GM19397 (cell line): ENCODE results near the gene MGAT5.

Experiments
- ATAC-seq: cut with Tn5 transposase; IDR thresholded peaks from one replicate; pipeline ENCODE4 v1.9.1; 2021; ENCODE audit warnings: mild to moderate bottlenecking, moderate library complexity; ENCODE audit not compliant: unreplicated experiment

The MGAT5 gene

DNA sequence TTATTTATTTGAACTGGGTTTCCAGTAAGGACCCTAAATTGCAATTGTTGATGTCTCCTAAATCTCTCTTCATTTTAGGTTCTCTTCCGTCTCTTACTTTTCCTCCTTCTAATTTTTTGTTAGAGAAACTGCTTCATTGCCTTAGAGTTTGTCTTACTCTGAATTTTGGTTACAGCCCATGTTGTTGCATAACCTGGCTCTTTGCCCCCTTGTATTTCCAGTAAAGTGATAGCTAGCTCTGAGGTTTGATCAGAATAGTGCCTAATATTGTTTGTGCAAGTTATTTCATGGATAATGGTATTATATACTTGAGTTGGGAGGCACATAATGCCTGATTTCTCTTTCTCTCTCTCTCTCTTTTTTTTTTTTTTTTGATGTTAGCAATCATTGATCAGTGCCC lies 71.8 kb downstream of the MGAT5 start:
- ATAC-seq: no peak

DNA sequence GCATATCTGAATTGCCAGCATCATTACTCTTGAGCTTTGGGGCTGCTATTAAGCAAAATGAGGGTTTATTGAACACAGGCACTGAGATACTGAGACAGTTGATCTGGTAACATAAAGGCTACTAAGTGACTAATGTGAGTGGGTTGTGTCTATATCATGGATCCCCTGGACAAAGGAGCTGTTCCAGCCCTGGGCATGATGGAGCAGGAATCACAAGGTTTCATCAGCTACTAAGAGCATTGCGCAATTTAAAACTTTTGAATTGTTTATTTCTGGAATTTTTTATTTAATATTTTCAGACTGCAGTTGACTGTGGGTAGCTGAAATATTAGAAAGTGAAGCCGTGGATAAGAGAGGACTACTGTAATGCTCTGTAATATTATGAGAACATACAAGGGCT lies 73.5 kb downstream of the MGAT5 start:
- ATAC-seq: no peak

DNA sequence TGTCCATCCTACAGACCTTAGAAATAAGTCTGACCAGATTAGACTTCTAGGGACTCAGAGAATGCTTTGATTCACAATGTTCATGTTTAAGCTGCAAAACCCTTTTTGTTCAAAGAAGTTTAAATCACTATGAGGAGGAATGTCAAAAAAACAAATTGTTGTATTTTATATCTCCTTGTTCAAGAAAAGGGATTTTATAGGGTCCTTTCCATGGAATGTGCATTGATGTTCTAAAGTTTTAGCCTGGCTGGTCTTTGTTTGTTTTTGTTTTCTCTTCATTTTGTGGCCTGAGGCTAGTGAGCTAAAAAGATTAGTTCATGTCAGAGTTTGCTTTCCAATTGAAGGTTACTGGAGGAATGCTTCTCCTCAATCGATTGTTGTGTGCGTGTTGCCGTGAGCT lies 77.2 kb downstream of the MGAT5 start:
- ATAC-seq: no peak

DNA sequence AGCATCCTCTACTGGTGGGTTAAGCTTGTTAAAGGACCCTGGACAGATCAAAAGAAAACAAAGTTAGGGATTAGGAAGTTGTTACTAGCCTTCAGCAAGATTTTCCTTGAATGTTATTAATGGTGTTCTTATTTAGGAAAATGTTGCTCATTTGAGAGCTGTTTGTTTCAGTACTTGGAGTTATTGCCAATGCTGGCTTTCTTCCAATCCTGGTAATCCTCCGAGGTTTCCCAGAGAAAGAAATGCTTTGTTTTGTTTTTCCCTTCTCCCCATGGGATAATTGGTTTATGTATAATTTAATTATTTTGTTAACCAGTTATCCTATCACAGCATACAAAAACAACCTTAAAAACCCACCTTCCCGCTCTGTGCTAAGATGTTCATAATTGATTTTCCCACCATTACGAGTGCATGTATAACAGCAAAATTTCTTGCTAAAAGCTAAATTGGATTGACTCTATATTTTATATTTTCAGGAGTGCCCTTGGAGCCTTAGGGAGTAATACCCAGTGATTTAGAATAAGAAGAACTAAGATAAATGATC lies 79.8 kb downstream of the MGAT5 start:
- ATAC-seq: no peak

DNA sequence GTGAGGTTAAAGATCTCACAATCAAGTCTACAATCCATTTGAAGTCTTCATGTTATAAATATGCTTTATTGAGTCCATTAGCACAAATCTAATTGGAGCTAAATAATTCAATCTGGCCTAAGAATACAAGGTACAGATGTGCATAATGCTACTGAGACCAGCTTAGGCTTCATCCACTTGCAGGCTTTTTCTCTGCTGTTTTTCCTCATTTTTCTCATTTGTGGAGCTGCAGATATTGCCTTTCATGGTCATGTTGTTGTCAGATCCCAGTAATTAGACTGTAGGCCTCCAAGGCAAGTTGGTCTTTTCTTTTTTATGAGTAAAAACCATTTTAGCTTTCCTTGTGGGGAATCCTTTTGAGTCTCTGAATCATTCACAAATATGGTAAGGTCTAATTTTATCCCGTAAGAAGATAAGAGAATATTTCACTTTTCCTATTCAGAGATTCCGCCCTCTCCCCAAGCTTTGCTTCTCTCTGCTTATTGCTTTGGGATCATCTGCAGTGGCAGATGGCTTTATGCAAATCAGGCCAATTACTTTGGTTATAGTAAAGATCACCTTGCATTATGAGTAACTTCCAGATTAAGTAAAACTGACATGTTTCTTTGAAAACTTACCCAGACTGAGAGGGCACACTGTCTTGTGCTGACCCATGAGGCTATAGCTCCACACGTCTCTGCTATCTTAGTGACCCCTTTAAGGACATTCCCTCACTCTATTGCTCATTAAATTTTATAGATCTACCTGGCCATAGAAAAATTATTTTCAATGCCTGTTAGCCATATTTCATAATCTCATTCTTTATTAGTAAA lies 80.9 kb downstream of the MGAT5 start:
- ATAC-seq: no peak

DNA sequence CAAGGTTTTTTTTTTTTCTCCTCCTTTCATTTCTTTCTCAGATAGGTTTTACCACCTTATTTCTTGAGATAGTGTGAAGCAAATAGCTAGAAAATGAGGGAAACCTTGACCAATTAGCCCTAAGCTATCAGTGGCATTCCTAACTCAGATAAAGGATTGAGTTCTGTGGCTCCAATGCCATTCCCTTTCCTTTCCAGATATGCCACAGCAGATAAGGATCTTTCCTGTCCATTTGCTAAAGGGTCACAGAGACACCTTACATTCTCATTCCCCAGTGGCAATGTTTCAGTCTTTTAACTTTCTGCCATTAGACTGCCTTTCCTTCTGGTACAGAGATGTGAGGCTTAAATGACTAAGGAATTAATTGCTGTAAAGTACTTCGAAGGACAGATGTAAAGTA lies 81.7 kb downstream of the MGAT5 start:
- no peak for ATAC-seq

DNA sequence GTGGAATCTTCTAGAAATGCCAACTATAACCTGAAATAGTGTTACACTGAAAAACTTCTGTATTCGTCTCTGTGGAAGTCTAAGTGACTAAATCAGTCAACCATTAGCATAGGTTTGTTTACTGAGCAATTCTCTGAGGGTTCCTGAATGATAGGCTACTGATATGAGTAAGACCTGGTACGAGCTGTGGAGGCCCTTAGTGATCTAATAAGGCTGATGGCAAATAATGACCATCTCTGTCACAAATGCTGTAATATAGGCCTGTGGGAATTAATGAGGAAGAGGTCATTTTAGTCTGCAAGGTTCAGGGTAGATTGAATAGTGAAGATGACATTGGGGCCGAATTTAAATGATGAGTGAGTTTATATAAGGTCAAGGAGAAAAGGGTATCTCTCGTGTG lies 82.5 kb downstream of the MGAT5 start:
- ATAC-seq: peak; percentile 87

DNA sequence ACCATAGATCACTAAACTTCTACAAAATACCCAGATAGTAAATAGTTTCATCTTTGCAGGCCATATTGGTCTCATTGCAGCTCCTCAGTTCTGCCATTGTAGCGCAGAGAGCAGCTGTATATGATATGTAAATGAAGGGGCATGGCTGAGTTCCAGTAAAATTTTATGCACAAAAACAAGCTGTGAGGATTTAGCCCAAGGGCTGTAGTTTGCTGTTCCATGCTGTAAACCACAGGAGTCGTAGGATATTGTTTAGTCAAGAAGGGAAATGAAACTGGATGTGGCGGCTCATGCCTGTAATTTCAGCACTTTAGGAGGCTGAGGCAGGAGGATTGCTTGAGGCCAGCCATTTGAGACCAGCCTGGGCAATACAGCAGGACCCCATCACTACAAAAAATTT lies 83.0 kb downstream of the MGAT5 start:
- no peak for ATAC-seq

DNA sequence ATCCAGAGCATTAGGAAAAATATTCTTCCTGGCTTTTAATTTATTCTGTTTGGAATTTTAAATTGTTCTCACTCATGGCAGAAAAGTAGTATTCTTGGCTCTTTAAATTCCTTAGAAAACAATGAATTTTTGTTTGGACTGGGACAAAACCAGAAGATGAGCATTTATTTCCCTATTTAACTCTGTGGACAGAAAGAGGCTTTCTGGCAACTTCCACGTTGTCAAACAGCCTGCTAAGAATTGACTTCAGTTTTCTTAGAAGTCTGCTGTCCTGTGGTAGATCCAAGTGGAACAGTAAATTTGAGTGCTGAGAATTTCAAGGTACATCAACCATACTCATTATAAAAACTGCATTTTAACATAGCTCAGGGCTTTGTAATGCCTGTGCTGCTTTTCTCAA lies 83.8 kb downstream of the MGAT5 start:
- ATAC-seq: no peak

DNA sequence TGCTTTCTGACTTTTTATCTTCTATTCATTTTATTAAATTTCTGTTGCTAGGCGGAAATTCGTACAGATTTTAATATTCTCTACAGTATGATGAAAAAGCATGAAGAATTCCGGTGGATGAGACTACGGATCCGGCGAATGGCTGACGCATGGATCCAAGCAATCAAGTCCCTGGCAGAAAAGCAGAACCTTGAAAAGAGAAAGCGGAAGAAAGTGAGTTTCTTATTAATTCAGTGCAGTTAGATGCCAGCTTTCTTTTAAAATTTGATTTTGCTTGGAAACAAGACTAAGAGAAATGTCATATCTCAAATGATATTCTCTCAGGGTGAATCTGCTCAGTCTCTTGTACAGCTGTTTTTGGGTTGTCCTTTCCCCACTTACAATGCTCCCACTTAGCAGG lies 84.3 kb downstream of the MGAT5 start:
- ATAC-seq: no peak

DNA sequence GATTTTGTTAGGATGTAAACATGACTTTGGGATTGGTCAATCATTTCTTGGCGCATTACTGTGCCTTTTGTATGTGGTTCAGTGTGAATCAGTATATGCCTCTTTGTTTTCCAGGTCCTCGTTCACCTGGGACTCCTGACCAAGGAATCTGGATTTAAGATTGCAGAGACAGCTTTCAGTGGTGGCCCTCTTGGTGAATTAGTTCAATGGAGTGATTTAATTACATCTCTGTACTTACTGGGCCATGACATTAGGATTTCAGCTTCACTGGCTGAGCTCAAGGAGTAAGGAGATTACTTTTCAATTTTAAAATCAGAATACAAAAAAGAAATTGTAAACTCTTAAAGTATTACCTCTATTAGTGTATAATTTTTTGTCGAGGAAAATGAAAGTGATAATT lies 87.6 kb downstream of the MGAT5 start:
- ATAC-seq: no peak

DNA sequence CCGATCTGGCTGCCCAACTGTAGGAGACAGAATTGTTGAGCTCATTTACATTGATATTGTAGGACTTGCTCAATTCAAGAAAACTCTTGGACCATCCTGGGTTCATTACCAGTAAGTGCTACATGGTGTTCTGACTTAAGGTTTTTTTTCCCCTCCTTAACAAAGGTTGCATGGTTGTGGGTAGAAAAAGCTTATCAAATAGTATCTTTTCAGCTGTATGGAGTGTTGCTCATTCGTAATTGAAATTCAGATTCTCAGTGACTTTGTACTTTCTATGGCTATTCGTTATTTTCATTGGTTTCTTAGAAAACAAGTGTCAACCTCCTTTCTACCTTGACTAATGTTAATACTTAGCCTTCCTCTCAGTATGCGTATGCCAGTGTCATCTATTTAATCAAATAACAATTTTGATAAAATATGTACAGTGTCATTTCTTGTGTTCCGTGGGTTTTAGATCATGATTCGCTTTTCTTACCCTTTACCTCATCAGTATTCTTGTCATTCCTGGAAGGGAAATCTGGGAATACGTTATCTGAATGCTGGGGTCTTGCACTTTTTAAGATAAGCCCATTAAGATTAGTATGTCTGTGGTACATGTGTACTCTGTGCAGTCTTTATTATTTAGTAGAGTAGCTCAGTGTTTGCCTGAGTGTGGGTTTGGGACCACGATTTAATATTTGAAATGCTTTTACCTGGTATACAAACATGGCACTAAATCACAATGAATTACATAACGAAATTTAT lies 91.3 kb downstream of the MGAT5 start:
- no peak for ATAC-seq

DNA sequence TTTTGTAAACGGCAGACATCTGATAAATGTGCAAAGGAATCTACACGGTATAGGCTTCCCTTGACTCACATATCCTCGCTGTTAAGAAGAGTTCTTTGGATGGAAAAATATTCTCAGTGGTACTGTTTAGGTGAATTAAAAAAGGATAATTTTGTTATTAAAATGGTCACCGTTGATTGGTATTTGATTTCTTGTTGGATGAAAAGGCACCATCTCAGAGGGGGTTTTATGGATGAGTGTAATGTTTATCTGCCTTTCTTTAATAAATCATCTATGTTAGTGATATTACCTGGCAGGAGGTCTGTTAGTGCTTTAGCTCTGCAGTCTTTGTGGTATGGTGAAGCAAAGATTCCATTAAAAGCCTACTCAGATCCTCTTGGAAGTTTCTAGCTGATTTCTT lies 92.3 kb downstream of the MGAT5 start:
- no peak for ATAC-seq

DNA sequence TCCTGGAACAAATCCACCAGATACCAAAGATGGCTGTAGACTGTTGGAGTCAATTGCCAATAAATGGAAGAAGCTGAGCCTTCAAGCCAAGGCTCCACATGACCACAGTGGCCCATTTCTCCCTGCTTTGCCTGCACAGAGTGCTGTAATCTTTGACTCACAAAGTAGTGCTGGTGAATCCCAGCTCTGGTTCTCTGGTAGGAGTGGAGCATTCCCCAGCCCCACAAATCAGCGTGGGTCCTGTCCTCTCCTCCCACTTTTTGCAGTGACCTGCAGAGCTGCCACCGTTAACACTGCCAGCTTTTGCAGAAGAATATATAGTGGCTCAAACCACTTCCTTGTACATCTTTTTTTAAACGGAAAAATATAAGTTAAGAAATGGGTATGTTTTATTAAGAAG lies 93.9 kb downstream of the MGAT5 start:
- no peak for ATAC-seq

DNA sequence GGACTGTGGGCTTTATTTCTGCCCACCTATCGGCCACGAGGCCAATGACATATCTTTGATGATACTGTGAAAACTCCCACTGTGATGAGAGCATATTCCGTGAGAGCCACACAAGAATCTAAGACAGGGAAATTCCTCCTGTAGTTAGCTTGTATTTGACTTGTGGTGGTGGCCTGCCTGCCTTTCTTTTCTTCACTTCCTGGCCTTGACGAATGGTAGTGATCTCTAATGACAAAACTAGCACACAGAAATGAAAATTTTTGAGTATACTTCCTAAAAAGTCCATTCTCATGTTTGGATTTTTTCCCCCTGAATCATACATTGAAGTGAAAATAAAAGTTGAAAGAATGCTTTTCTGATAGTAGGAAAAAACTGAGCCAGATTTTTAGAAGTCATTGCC lies 94.4 kb downstream of the MGAT5 start:
- ATAC-seq: no peak

DNA sequence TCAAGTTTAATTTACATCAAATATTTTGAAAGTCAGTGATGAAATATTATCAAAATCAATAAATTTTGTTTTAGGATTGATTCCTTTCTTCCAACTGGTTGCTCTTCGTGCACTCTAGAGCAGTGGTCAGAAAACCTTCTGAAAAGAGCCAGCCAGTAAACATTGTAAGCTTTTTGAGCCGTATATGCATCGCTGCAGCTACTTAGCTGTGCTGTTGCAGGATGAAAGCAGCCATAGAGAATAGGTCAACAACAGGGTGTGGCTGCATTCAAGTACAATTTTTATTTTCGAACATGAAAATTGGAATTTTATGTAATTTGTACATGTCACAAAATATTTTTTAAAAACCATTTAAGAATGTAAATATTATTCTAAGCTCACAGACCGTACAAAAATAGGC lies 94.9 kb downstream of the MGAT5 start:
- no peak for ATAC-seq

DNA sequence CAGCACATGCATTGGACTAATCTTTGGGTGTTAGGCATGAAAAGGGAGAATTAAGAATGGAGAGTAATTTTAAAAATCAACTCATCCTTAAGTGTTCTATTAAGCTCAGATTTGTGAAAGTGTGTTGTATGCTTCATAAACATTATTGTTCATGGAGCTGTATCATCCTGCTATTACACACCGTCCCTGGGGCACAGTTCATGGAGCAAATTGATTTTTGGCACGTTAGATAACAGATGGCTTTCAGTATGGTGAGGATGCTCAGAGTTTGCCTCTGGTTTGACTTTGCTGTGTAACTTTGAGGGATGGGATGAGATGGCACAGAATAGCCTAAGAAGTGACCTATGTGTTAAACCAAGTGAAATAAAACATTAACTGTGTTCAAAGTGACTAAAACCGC lies 97.1 kb downstream of the MGAT5 start:
- no peak for ATAC-seq

DNA sequence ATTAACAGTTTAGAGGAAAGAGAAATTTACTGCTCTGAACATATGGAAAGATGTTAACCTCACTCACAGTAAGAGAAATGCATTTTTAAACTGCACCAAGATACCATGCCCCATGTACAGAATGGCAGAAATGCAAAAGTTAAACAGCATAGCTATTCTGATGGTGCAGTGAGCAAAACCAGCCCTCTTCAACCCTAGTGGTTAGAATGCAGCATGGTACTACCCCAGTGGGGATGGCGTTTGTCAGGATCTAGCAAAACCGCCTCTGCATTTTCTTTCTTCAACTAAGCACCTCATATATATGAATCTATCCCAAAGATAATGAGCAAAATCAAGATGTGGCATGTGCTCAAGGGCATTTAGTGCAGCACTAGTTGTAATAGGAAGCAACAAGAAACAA lies 98.0 kb downstream of the MGAT5 start:
- no peak for ATAC-seq

DNA sequence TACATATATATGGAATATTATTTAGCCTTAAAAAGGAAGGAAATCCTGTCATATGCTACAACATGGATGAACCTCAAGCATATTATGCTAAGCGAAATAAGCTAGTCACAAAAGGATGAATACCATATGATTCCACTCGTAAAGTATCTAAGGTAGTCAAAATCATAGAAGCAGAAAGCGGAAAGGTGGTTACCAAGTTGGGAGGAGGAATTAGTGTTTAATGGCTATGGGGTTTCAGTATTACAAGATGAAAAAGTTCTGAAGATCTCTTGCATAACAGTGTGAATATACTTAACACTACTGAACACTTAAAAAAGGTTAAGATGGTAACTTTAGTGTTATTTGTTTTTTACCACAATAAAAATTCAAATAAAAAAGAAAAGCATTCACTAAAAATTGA lies 99.0 kb downstream of the MGAT5 start:
- ATAC-seq: no peak

DNA sequence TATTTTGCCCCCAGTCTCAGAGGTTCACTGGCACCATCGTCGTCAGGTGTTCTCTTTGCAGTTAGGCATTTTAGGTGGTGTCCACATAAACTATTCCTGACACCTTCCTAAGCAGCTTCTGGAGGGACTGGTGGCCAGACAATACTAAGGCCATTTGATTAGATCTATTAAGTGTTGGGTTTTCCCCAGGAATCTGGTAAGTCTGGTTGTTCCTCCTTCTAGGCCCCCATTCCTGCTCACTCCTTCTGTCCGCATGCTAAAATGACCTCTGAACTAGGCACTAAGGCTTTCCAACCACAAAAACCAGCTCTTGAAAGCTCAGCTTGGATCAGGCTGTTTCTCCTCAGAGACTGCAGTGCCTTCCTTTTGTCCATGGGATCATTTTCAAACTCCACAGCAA lies 100.7 kb downstream of the MGAT5 start:
- ATAC-seq: no peak

DNA sequence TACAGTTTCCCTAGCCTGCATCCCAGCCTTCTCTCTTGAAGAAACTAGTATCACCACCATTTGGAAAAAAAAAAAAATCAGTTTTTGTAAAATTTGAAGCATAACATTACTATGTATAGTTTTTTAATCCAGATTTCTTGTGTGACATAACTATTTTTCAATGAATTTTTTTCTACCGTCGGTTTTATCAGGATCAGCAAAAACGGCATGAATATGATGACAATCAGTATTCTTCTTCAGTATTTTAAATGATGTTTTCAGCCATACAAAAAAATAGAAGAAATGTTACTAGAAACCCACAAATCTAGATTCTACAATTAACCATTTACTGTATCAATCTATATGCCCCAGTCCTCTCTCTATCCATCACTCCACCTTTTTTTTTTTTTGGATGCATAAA lies 103.9 kb downstream of the MGAT5 start:
- ATAC-seq: no peak

DNA sequence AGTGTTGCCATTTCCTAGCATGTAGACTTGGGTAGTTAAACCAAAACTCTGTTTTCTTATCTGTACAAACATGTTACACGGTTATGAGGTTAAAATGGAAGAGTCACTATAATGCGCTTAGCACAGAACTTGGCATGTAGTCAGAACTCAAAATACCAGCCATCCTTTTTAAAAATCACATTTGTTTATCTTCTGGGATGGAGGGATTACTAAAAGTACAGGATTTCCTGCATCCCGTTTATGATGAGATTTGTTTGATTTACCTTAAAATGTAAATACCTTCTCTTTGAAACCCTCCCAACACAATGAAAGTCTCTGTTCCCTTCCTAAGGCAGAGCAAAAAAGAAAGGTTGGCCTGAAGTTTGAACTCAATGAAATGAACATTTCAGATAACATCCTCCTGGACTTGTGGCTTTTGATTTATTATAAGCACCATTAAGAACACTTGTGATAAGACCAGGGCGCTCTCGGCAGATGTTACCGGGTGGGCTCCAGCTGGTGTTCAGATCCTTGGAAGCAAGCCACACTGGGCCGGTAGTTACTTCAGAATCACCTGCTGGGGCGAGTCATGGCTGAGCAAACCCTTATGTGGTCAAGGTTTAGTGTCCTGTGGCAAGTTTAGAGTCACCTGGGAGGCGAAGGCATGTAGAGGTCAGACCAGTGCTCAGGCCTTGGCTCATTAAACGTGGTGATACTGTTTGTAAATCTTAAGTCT lies 105.7 kb downstream of the MGAT5 start:
- ATAC-seq: no peak
